Large intestine (tissue), 3 donors: Measurements from ENCODE around the gene SLC39A12. TPM values are rescaled to one million over a fixed set of nuclear protein-coding genes. Genes with fewer than 3 reads are reported as not detected.

Experiments
- DNase-seq, 2 donors: peaks; one replicate each; pipeline versions ENCODE4 v3.0.0 to v3.0.0-alpha.2; 2013
- H3K27ac ChIP-seq: one replicate; pipeline ENCODE4 v1.5.1; 2013; ENCODE audit warnings: low read length
- H3K27me3 ChIP-seq: 2 replicates; pipeline ENCODE4 v1.6.1; 2013; ENCODE audit warnings: low read length; ENCODE audit not compliant: control insufficient read depth, insufficient read depth
- H3K36me3 ChIP-seq: 2 replicates; pipeline ENCODE4 v1.6.1; 2013; ENCODE audit warnings: low read length; ENCODE audit not compliant: control insufficient read depth, insufficient read depth
- H3K4me1 ChIP-seq: one replicate; pipeline ENCODE4 v1.6.1; 2013; ENCODE audit warnings: low read length; ENCODE audit not compliant: control insufficient read depth, insufficient read depth
- H3K4me3 ChIP-seq: one replicate; pipeline ENCODE4 v1.5.1; 2013; ENCODE audit warnings: low read length
- H3K9me3 ChIP-seq: one replicate; pipeline ENCODE4 v1.6.1; 2013; ENCODE audit warnings: mild to moderate bottlenecking, low read depth, low read length, moderate library complexity; ENCODE audit not compliant: control insufficient read depth
- WGBS: methylation state at CpG from one replicate; pipeline ENCODE4 v1.1.5; 2013; ENCODE audit warnings: low lambda C conversion rate; ENCODE audit not compliant: insufficient coverage; 5-methylcytosine and 5-hydroxymethylcytosine counted together
- polyA plus RNA-seq: library from polyadenylated mRNA; unstranded; fragments of 120-200 nt; gene quantifications from one replicate; pipeline ENCODE4 v1.2.1, GENCODE V29; 2013

SLC39A12 gene
- polyA plus RNA-seq, 1 donor: 0.03 TPM

GRCh38 chr10:17992266-17992665, 40.5 kb downstream of the SLC39A12 start:
- DNase-seq: no peak
- H3K27ac ChIP-seq: no peak overlapping the region
- no peaks in the 10 kb centered on the region for H3K4me1 ChIP-seq
- no peak overlapping the region for H3K4me3 ChIP-seq
- H3K36me3 ChIP-seq: no peaks in the 10 kb centered on the region
- H3K27me3 ChIP-seq: no peaks in the 10 kb centered on the region
- H3K9me3 ChIP-seq: no peaks in the 10 kb centered on the region

- WGBS: 83% methylated on average over 1 of the region's 3 CpGs
- Histone ChIP-seq H3K27ac (no peak overlapping the region), H3K9me3 (no peaks in the 10 kb centered on the region), H3K36me3 (no peaks in the 10 kb centered on the region), H3K4me1 (no peaks in the 10 kb centered on the region), H3K4me3 (no peak overlapping the region), H3K27me3 (no peaks in the 10 kb centered on the region)
- no peak for DNase-seq
Measured at GRCh38 chr10:17993361-17993760, 41.6 kb downstream of the SLC39A12 start.

- no peak for DNase-seq
- no peaks in the 10 kb centered on the region for H3K27me3 ChIP-seq
- no CpG with 5 or more reads among the region's 2 CpGs for WGBS
- no peaks in the 10 kb centered on the region for H3K36me3 ChIP-seq
- H3K4me3 ChIP-seq: no peak overlapping the region
- H3K9me3 ChIP-seq: no peaks in the 10 kb centered on the region
- no peak overlapping the region for H3K27ac ChIP-seq
- H3K4me1 ChIP-seq: no peaks in the 10 kb centered on the region
Measured at GRCh38 chr10:18000601-18001000, 48.9 kb downstream of the SLC39A12 start.

- H3K36me3 ChIP-seq: no peaks in the 10 kb centered on the region
- H3K27me3 ChIP-seq: peaks cover 3% of the 10 kb centered on the region
- DNase-seq: no peak
- H3K9me3 ChIP-seq: no peaks in the 10 kb centered on the region
- 80% methylated on average over 1 of the region's 3 CpGs for WGBS
- H3K27ac ChIP-seq: no peak overlapping the region
- H3K4me1 ChIP-seq: no peaks in the 10 kb centered on the region
- H3K4me3 ChIP-seq: no peak overlapping the region
Measured at GRCh38 chr10:18005445-18005780, 53.7 kb downstream of the SLC39A12 start.

- 31% methylated on average over 5 of the region's 6 CpGs for WGBS
- DNase-seq: peak in 1 of 2 donors; percentile 9
- no peaks in the 10 kb centered on the region for H3K9me3 ChIP-seq
- no peaks in the 10 kb centered on the region for H3K36me3 ChIP-seq
- H3K27me3 ChIP-seq: peaks cover 3% of the 10 kb centered on the region
- H3K27ac ChIP-seq: no peak overlapping the region
- no peaks in the 10 kb centered on the region for H3K4me1 ChIP-seq
- H3K4me3 ChIP-seq: no peak overlapping the region
Measured at GRCh38 chr10:18005781-18006456, 54.2 kb downstream of the SLC39A12 start.

GRCh38 chr10:18008986-18009385, 57.3 kb downstream of the SLC39A12 start:
- no CpG with 5 or more reads among the region's 1 CpG for WGBS
- H3K4me3 ChIP-seq: no peak overlapping the region
- H3K36me3 ChIP-seq: no peaks in the 10 kb centered on the region
- DNase-seq: no peak
- no peaks in the 10 kb centered on the region for H3K4me1 ChIP-seq
- H3K27ac ChIP-seq: no peak overlapping the region
- H3K9me3 ChIP-seq: no peaks in the 10 kb centered on the region
- peaks cover 3% of the 10 kb centered on the region for H3K27me3 ChIP-seq

- peaks cover 3% of the 10 kb centered on the region for H3K27me3 ChIP-seq
- no peaks in the 10 kb centered on the region for H3K4me1 ChIP-seq
- no peak for DNase-seq
- H3K4me3 ChIP-seq: no peak overlapping the region
- H3K9me3 ChIP-seq: no peaks in the 10 kb centered on the region
- WGBS: no CpG with 5 or more reads among the region's 2 CpGs
- no peaks in the 10 kb centered on the region for H3K36me3 ChIP-seq
- no peak overlapping the region for H3K27ac ChIP-seq
Measured at GRCh38 chr10:18010050-18010449, 58.3 kb downstream of the SLC39A12 start.

GRCh38 chr10:18020523-18020922, 68.8 kb downstream of the SLC39A12 start:
- Histone ChIP-seq H3K4me1 (no peaks in the 10 kb centered on the region), H3K4me3 (no peak overlapping the region), H3K9me3 (no peaks in the 10 kb centered on the region), H3K27me3 (no peaks in the 10 kb centered on the region), H3K36me3 (no peaks in the 10 kb centered on the region), H3K27ac (no peak overlapping the region)
- WGBS: 100% methylated on average over 1 of the region's 1 CpG
- DNase-seq: no peak

- DNase-seq: no peak
- no peak overlapping the region for H3K4me3 ChIP-seq
- H3K4me1 ChIP-seq: no peaks in the 10 kb centered on the region
- H3K36me3 ChIP-seq: no peaks in the 10 kb centered on the region
- no peaks in the 10 kb centered on the region for H3K9me3 ChIP-seq
- 7% methylated on average over 2 of the region's 2 CpGs for WGBS
- no peak overlapping the region for H3K27ac ChIP-seq
- no peaks in the 10 kb centered on the region for H3K27me3 ChIP-seq
Measured at GRCh38 chr10:18021725-18022480, 70.2 kb downstream of the SLC39A12 start.

GRCh38 chr10:18043148-18044006, 91.7 kb downstream of the SLC39A12 start:
- Histone ChIP-seq H3K27ac (no peak overlapping the region), H3K27me3 (no peaks in the 10 kb centered on the region), H3K4me1 (no peaks in the 10 kb centered on the region), H3K9me3 (no peaks in the 10 kb centered on the region), H3K4me3 (no peak overlapping the region), H3K36me3 (no peaks in the 10 kb centered on the region)
- no peak for DNase-seq
- 100% methylated on average over 1 of the region's 4 CpGs for WGBS
